ENCODE results near the gene SF3B2.
"Not testable (repeated sequence)": the region's sequence is repeated elsewhere in the genome, so short reads cannot be mapped to it uniquely, and the experiment has no call there.

The SF3B2 gene

GRCh38 chr11:66081505-66081904 lies 29.3 kb downstream of the SF3B2 start:
- TF ChIP-seq CTCF (conservative IDR thresholded peaks at IDR 0.05), result no peak
- H3K27ac ChIP-seq, result peak overlapping the region; percentile 89

- no peak for TF ChIP-seq CTCF (conservative IDR thresholded peaks at IDR 0.05)
- H3K27ac ChIP-seq, result peak overlapping the region; percentile 89
Measured at GRCh38 chr11:66082946-66083698, 31.0 kb downstream of the SF3B2 start.

- no peak for TF ChIP-seq CTCF (conservative IDR thresholded peaks at IDR 0.05)
- H3K27ac ChIP-seq, result peak overlapping the region; percentile 89
Measured at GRCh38 chr11:66083767-66084166, 31.6 kb downstream of the SF3B2 start.

GRCh38 chr11:66084821-66085475 lies 32.8 kb downstream of the SF3B2 start:
- no peak for TF ChIP-seq CTCF (conservative IDR thresholded peaks at IDR 0.05)
- H3K27ac ChIP-seq, result peak overlapping the region; percentile 89

- no peak for TF ChIP-seq CTCF (conservative IDR thresholded peaks at IDR 0.05)
- H3K27ac ChIP-seq, result peak overlapping the region; percentile 89
Measured at GRCh38 chr11:66087148-66087908, 35.2 kb downstream of the SF3B2 start.

- no peak overlapping the region for H3K27ac ChIP-seq
- no peak for TF ChIP-seq CTCF (conservative IDR thresholded peaks at IDR 0.05)
Measured at GRCh38 chr11:66089067-66089466, 36.9 kb downstream of the SF3B2 start.

- H3K27ac ChIP-seq, result no peak overlapping the region
- no peak for TF ChIP-seq CTCF (conservative IDR thresholded peaks at IDR 0.05)
Measured at GRCh38 chr11:66090288-66090687, 38.1 kb downstream of the SF3B2 start.

- H3K27ac ChIP-seq, result not testable (repeated sequence)
Measured at GRCh38 chr11:66092125-66092524, 40.0 kb downstream of the SF3B2 start.

- peak overlapping the region; percentile 71 for H3K27ac ChIP-seq
Measured at GRCh38 chr11:66099746-66100145, 47.6 kb downstream of the SF3B2 start.

Measured in VCaP (cell line).